HepG2 (cell line): ENCODE data around the gene DPYD. TPM values are rescaled to one million over a fixed set of nuclear protein-coding genes. Genes with fewer than 3 reads are reported as not detected.

Source experiments
- ATAC-seq: fragments of 200-7000 bp; cut with Tn5 transposase; 3 replicates; pipeline ENCODE4 v1.9.1; 2020; ENCODE audit warnings: mild to moderate bottlenecking, moderate library complexity
- BruUV-seq: library from RNA; stranded (reverse); fragments of 400-500 nt; replicated peaks from 2 replicates; lab custom pipeline; 2021; lab: Mats Ljungman, UMichigan
- CTCF ChIA-PET: fragments of 300-600 bp; formaldehyde crosslinking; extraction: SDS; loops from one replicate; lab custom pipeline; 2021; ENCODE audit warnings: low total read pairs, inconsistent platforms, low intra/inter-chr PET ratio; lab: Yijun Ruan, JAX
- POLR2A ChIA-PET: fragments of 350-600 bp; sonication (Branson Sonifier 250); formaldehyde crosslinking; loops from one replicate; lab custom pipeline; 2020; ENCODE audit warnings: antibody characterized with exemption, inconsistent platforms; lab: Yijun Ruan, JAX
- DNase-seq: peaks from one replicate; pipeline ENCODE4 v3.0.0-alpha.2; 2015; ENCODE audit warnings: low spot score
- FAIRE-seq: peaks from 3 replicates; lab custom pipeline; 2011; peaks lifted over from hg19 to GRCh38; lab: Jason Lieb, UNC
- H2AFZ ChIP-seq: one replicate; pipeline ENCODE4 v1.6.1; 2011; ENCODE audit warnings: low read length, inconsistent platforms
- H3K27ac ChIP-seq: fragments of 300-600 bp; 3 replicates; pipeline ENCODE4 v1.8.0; 2011; ENCODE audit warnings: mixed run types, mild to moderate bottlenecking, mixed read lengths, low read length, inconsistent platforms; ENCODE audit not compliant: insufficient read depth; ENCODE audit errors: extremely low read length
- H3K27me3 ChIP-seq, 2 experiments: fragments of 200-600 bp in 1 of 2; 2 replicates in 1 of 2; 3 replicates in 1 of 2; pipeline versions ENCODE4 v1.6.0 to v1.8.0; 2011; ENCODE audit warnings: low read length in 2 of 2, mild to moderate bottlenecking in 2 of 2, moderate library complexity in 2 of 2, inconsistent platforms in 1 of 2; ENCODE audit not compliant: insufficient read depth in 2 of 2, control insufficient read depth in 1 of 2
- H3K36me3 ChIP-seq, 2 experiments: fragments of 200-600 bp in 1 of 2; replicated peaks in 1 of 2; 2 replicates in 1 of 2; 3 replicates in 1 of 2; pipeline versions ENCODE4 v1.5.1 to v1.8.0; 2011; ENCODE audit warnings: low read length in 2 of 2, inconsistent platforms in 1 of 2; ENCODE audit not compliant: insufficient read depth in 2 of 2, control insufficient read depth in 1 of 2
- H3K4me1 ChIP-seq: 2 replicates; pipeline ENCODE4 v1.5.1; 2012; ENCODE audit warnings: low read length, inconsistent platforms; ENCODE audit not compliant: insufficient read depth
- H3K4me2 ChIP-seq: 2 replicates; pipeline ENCODE4 v1.6.0; 2011; ENCODE audit warnings: low read depth, low read length, inconsistent platforms
- H3K4me3 ChIP-seq, 3 experiments: fragments of 200-600 bp in 1 of 3; sonication (generic), shearing (Covaris generic) in 1 of 3; replicated peaks in 1 of 3; 2 replicates each; pipeline ENCODE4 v1.5.1; 2011 to 2016; ENCODE audit warnings: low read length in 3 of 3, inconsistent platforms in 2 of 3, low read depth in 2 of 3, mild to moderate bottlenecking in 2 of 3, control low read depth in 1 of 3, mixed read lengths in 1 of 3; ENCODE audit not compliant: insufficient read depth in 1 of 3
- H3K79me2 ChIP-seq: one replicate; pipeline ENCODE4 v1.6.1; 2011; ENCODE audit warnings: low read length, inconsistent platforms; ENCODE audit not compliant: insufficient read depth
- H3K9ac ChIP-seq: 2 replicates; pipeline ENCODE4 v1.6.0; 2011; ENCODE audit warnings: mild to moderate bottlenecking, low read depth, low read length, inconsistent platforms; ENCODE audit not compliant: insufficient read depth
- H3K9me3 ChIP-seq: 2 replicates; pipeline ENCODE4 v1.5.1; 2012; ENCODE audit warnings: mild to moderate bottlenecking, low read length
- H4K20me1 ChIP-seq: 2 replicates; pipeline ENCODE4 v1.6.0; 2011; ENCODE audit warnings: inconsistent platforms, mild to moderate bottlenecking, low read length, moderate library complexity; ENCODE audit not compliant: insufficient read depth
- BRF2 ChIP-seq: sonication (generic); formaldehyde crosslinking; IDR thresholded peaks from 2 replicates; pipeline ENCODE4 v1.8.1; 2022; ENCODE audit warnings: mild to moderate bottlenecking, missing genetic modification reagents
- CEBPB ChIP-seq: IDR thresholded peaks from 2 replicates; pipeline ENCODE4 v1.6.1; 2011; ENCODE audit warnings: low read depth, low read length, improper control_type of control experiment, borderline replicate concordance
- DBP ChIP-seq: sonication (generic); formaldehyde crosslinking; IDR thresholded peaks from 2 replicates; pipeline ENCODE4 v1.4.0; 2020; ENCODE audit warnings: missing genetic modification reagents; ENCODE audit errors: not compliant biosample characterization
- GZF1 ChIP-seq: sonication (generic); formaldehyde crosslinking; IDR thresholded peaks from 2 replicates; pipeline ENCODE4 v1.5.1; 2020; ENCODE audit warnings: mild to moderate bottlenecking, missing genetic modification reagents
- HHEX ChIP-seq: IDR thresholded peaks from 2 replicates; pipeline ENCODE4 v1.6.1; 2016; ENCODE audit warnings: control low read depth
- KAT2B ChIP-seq: fragments of 150-350 bp; IDR thresholded peaks from 2 replicates; pipeline ENCODE4 v1.6.1; 2014; ENCODE audit warnings: low read depth, low read length, borderline replicate concordance
- MYNN ChIP-seq: sonication (generic); formaldehyde crosslinking; IDR thresholded peaks from 2 replicates; pipeline ENCODE4 v1.4.0; 2020; ENCODE audit warnings: mild to moderate bottlenecking, low read depth, missing genetic modification reagents
- REPIN1 ChIP-seq: sonication (generic); formaldehyde crosslinking; IDR thresholded peaks from 2 replicates; pipeline ENCODE4 v1.8.0; 2022; ENCODE audit warnings: missing genetic modification reagents, low read depth, mild to moderate bottlenecking, borderline replicate concordance
- TFAP4 ChIP-seq: sonication (generic); IDR thresholded peaks from 2 replicates; pipeline ENCODE4 v1.6.1; 2016; ENCODE audit warnings: low read depth, borderline replicate concordance
- TRIM24 ChIP-seq: sonication (generic); formaldehyde crosslinking; IDR thresholded peaks from 2 replicates; pipeline ENCODE4 v1.8.0; 2022; ENCODE audit warnings: mild to moderate bottlenecking, missing genetic modification reagents
- ZC3H4 ChIP-seq: sonication (generic); formaldehyde crosslinking; IDR thresholded peaks from 2 replicates; pipeline ENCODE4 v1.4.0; 2020; ENCODE audit warnings: missing genetic modification reagents, borderline replicate concordance
- ZNF616 ChIP-seq: sonication (generic); formaldehyde crosslinking; IDR thresholded peaks from 2 replicates; pipeline ENCODE4 v1.5.0; 2020; ENCODE audit warnings: low read depth, mild to moderate bottlenecking, missing genetic modification reagents
- WGBS: methylation state at CpG from one replicate; pipeline ENCODE4 v1.1.6; 2017; ENCODE audit warnings: low lambda C conversion rate; 5-methylcytosine and 5-hydroxymethylcytosine counted together
- in situ Hi-C: cut with HindIII; loops from 2 replicates; pipeline ENCODE4 v1.10.0; 2017; ENCODE audit warnings: low pct_unique_long_range_greater_than_20kb; ENCODE audit not compliant: extremely low pct_ligation_motif_present
- intact Hi-C: fragments of 100-400 bp; cut with micrococcal nuclease; formaldehyde crosslinking; loops from one replicate; pipeline ENCODE4 v1.10.0; 2022; ENCODE audit not compliant: unreplicated experiment
- polyA plus RNA-seq, 8 experiments: library from polyadenylated mRNA; depleted of rRNA in 3 of 8; stranded (reverse) in 7 of 8; unstranded in 1 of 8; fragments of >200 nt; fragmentation: Illumina TruSeq in 4 of 8; extraction: Trizol in 4 of 8; gene quantifications; 2 replicates each; pipeline versions ENCODE4 v1.2.1 to v1.2.3, GENCODE V29; 2011 to 2016; ENCODE audit warnings: low read depth in 4 of 8, missing spikeins in 1 of 8, mixed read lengths in 1 of 8; ENCODE audit not compliant: insufficient read depth in 1 of 8
- total RNA-seq, 5 experiments: library from RNA; depleted of rRNA; stranded (reverse); fragments of >200 nt; fragmentation: Illumina TruSeq; extraction: Trizol; gene quantifications; 2 replicates each; pipeline ENCODE4 v1.2.3, GENCODE V29; 2016; ENCODE audit warnings: low read depth in 1 of 5
- TF ChIP-seq, protein P1 (sequence below): sonication (generic); formaldehyde crosslinking; IDR thresholded peaks from 2 replicates; pipeline ENCODE4 v1.4.0; 2020; ENCODE audit warnings: mild to moderate bottlenecking, missing genetic modification reagents
- TF ChIP-seq, protein P2 (sequence below), 2 experiments: sonication (generic) in 1 of 2; formaldehyde crosslinking in 1 of 2; IDR thresholded peaks; 2 replicates each; pipeline versions ENCODE4 v1.6.1 to v1.9.0; 2014 to 2022; ENCODE audit warnings: antibody characterized with exemption in 1 of 2, borderline replicate concordance in 1 of 2, inconsistent platforms in 1 of 2, low read depth in 1 of 2, missing genetic modification reagents in 1 of 2
- TF ChIP-seq, protein P3 (sequence below): sonication (generic); formaldehyde crosslinking; IDR thresholded peaks from 2 replicates; pipeline ENCODE4 v1.5.0; 2020; ENCODE audit warnings: missing genetic modification reagents

DPYD gene
- total and polyA plus RNA-seq, 2 of the 13 experiments (the other 11 are each of a cell fraction or from before 2014, with no cell fraction given), result 1.3 to 3.4 TPM

GRCh38 chr1:97565886-97566285 is 354.9 kb downstream of the DPYD start:
- ChIA-PET CTCF (no interaction called here), POLR2A (no interaction called here)
- DNase-seq (no peak), ATAC-seq (no peak), FAIRE-seq (no peak)
- Histone ChIP-seq H3K27me3 (no peaks in the 10 kb centered on the region), H3K4me2 (no peak overlapping the region), H3K4me3 (no peak overlapping the region), H3K9ac (no peak overlapping the region), H3K79me2 (no peaks in the 10 kb centered on the region), H4K20me1 (no peaks in the 10 kb centered on the region), H3K4me1 (no peaks in the 10 kb centered on the region), H2AFZ (no peak overlapping the region), H3K27ac (no peak overlapping the region), H3K9me3 (no peaks in the 10 kb centered on the region), H3K36me3 (no peaks in the 10 kb centered on the region)
- WGBS, result 61% methylated on average over 5 of the region's 5 CpGs
- in situ Hi-C loops (no loop called here), intact Hi-C loops (no loop called here)
- no TSS peak for BruUV-seq
- TF ChIP-seq MYNN (CRISPR knock-in tag) (no peak), DBP (CRISPR knock-in tag) (no peak), GZF1 (no peak), KAT2B (no peak), ZC3H4 (CRISPR knock-in tag) (no peak), TRIM24 (CRISPR knock-in tag) (no peak), HHEX (CRISPR knock-in tag) (no peak), TFAP4 (no peak), CEBPB (no peak), ZNF616 (CRISPR knock-in tag) (no peak), BRF2 (CRISPR knock-in tag) (no peak), REPIN1 (CRISPR knock-in tag) (no peak)
- TF ChIP-seq, protein P1, sequence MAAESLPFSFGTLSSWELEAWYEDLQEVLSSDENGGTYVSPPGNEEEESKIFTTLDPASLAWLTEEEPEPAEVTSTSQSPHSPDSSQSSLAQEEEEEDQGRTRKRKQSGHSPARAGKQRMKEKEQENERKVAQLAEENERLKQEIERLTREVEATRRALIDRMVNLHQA, result no peak
- TF ChIP-seq, protein P2, sequence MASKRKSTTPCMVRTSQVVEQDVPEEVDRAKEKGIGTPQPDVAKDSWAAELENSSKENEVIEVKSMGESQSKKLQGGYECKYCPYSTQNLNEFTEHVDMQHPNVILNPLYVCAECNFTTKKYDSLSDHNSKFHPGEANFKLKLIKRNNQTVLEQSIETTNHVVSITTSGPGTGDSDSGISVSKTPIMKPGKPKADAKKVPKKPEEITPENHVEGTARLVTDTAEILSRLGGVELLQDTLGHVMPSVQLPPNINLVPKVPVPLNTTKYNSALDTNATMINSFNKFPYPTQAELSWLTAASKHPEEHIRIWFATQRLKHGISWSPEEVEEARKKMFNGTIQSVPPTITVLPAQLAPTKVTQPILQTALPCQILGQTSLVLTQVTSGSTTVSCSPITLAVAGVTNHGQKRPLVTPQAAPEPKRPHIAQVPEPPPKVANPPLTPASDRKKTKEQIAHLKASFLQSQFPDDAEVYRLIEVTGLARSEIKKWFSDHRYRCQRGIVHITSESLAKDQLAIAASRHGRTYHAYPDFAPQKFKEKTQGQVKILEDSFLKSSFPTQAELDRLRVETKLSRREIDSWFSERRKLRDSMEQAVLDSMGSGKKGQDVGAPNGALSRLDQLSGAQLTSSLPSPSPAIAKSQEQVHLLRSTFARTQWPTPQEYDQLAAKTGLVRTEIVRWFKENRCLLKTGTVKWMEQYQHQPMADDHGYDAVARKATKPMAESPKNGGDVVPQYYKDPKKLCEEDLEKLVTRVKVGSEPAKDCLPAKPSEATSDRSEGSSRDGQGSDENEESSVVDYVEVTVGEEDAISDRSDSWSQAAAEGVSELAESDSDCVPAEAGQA (IDR thresholded peaks at IDR 0.05; ENCODE audit: low read depth), result no peak
- TF ChIP-seq, protein P2 (CRISPR knock-in tag; IDR thresholded peaks at IDR 0.05; ENCODE audit: borderline replicate concordance), result no peak
- TF ChIP-seq, protein P3, sequence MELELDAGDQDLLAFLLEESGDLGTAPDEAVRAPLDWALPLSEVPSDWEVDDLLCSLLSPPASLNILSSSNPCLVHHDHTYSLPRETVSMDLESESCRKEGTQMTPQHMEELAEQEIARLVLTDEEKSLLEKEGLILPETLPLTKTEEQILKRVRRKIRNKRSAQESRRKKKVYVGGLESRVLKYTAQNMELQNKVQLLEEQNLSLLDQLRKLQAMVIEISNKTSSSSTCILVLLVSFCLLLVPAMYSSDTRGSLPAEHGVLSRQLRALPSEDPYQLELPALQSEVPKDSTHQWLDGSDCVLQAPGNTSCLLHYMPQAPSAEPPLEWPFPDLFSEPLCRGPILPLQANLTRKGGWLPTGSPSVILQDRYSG (CRISPR knock-in tag), result no peak
